Mucosa of stomach (tissue), 1 donor: Measurements from ENCODE around the gene PRKAR1B.

Experiments used
- H3K27me3 ChIP-seq: one replicate; pipeline ENCODE4 v1.7.0; 2013; ENCODE audit warnings: mild to moderate bottlenecking, low read length; ENCODE audit not compliant: control insufficient read depth, insufficient read depth
- H3K36me3 ChIP-seq: one replicate; pipeline ENCODE4 v1.7.0; 2013; ENCODE audit warnings: low read length; ENCODE audit not compliant: control insufficient read depth, insufficient read depth
- H3K4me1 ChIP-seq: one replicate; pipeline ENCODE4 v1.7.0; 2013; ENCODE audit warnings: mild to moderate bottlenecking, low read length; ENCODE audit not compliant: control insufficient read depth, insufficient read depth
- H3K4me3 ChIP-seq: one replicate; pipeline ENCODE4 v1.7.0; 2013; ENCODE audit warnings: low read length
- H3K9ac ChIP-seq: one replicate; pipeline ENCODE4 v1.7.0; 2013; ENCODE audit warnings: mild to moderate bottlenecking, low read length, moderate library complexity
- H3K9me3 ChIP-seq: one replicate; pipeline ENCODE4 v1.7.0; 2013; ENCODE audit warnings: mild to moderate bottlenecking, low read length, moderate library complexity; ENCODE audit not compliant: control insufficient read depth
- donor health status: Pancreatic carcinoma.

Gene PRKAR1B

GRCh38 chr7:564176-564865 lies 162.8 kb downstream of the PRKAR1B start:
- no peaks in the 10 kb centered on the region for H3K9me3 ChIP-seq
- no peak overlapping the region for H3K9ac ChIP-seq
- no peak overlapping the region for H3K4me3 ChIP-seq
- H3K27me3 ChIP-seq: no peaks in the 10 kb centered on the region
- no peaks in the 10 kb centered on the region for H3K36me3 ChIP-seq
- H3K4me1 ChIP-seq: no peaks in the 10 kb centered on the region

- no peaks in the 10 kb centered on the region for H3K9me3 ChIP-seq
- no peaks in the 10 kb centered on the region for H3K4me1 ChIP-seq
- no peak overlapping the region for H3K9ac ChIP-seq
- H3K27me3 ChIP-seq: no peaks in the 10 kb centered on the region
- no peak overlapping the region for H3K4me3 ChIP-seq
- no peaks in the 10 kb centered on the region for H3K36me3 ChIP-seq
These were observed 163.4 kb downstream of the PRKAR1B start for GRCh38 chr7:563629-564170.

- Histone ChIP-seq H3K9me3 (no peaks in the 10 kb centered on the region), H3K36me3 (no peaks in the 10 kb centered on the region), H3K27me3 (no peaks in the 10 kb centered on the region), H3K4me1 (no peaks in the 10 kb centered on the region), H3K9ac (no peak overlapping the region), H3K4me3 (no peak overlapping the region)
These were observed 164.1 kb downstream of the PRKAR1B start for GRCh38 chr7:562789-563628.

GRCh38 chr7:562374-562675 lies 164.8 kb downstream of the PRKAR1B start:
- H3K4me1 ChIP-seq: no peaks in the 10 kb centered on the region
- H3K9me3 ChIP-seq: no peaks in the 10 kb centered on the region
- H3K27me3 ChIP-seq: no peaks in the 10 kb centered on the region
- no peak overlapping the region for H3K9ac ChIP-seq
- H3K36me3 ChIP-seq: no peaks in the 10 kb centered on the region
- no peak overlapping the region for H3K4me3 ChIP-seq

GRCh38 chr7:561631-562373 lies 165.3 kb downstream of the PRKAR1B start:
- H3K9me3 ChIP-seq: no peaks in the 10 kb centered on the region
- no peaks in the 10 kb centered on the region for H3K27me3 ChIP-seq
- H3K4me3 ChIP-seq: no peak overlapping the region
- no peaks in the 10 kb centered on the region for H3K4me1 ChIP-seq
- no peak overlapping the region for H3K9ac ChIP-seq
- H3K36me3 ChIP-seq: no peaks in the 10 kb centered on the region

- no peak overlapping the region for H3K4me3 ChIP-seq
- no peaks in the 10 kb centered on the region for H3K4me1 ChIP-seq
These were observed 166.0 kb downstream of the PRKAR1B start for GRCh38 chr7:560966-561630.

GRCh38 chr7:559396-559705 lies 167.7 kb downstream of the PRKAR1B start:
- no peak overlapping the region for H3K9ac ChIP-seq
- no peaks in the 10 kb centered on the region for H3K36me3 ChIP-seq
- H3K27me3 ChIP-seq: no peaks in the 10 kb centered on the region
- H3K9me3 ChIP-seq: no peaks in the 10 kb centered on the region
- no peaks in the 10 kb centered on the region for H3K4me1 ChIP-seq
- H3K4me3 ChIP-seq: no peak overlapping the region

More at GRCh38 chr7:560966-561630, 166.0 kb downstream of the PRKAR1B start:
- H3K9me3 ChIP-seq: no peaks in the 10 kb centered on the region
- no peak overlapping the region for H3K9ac ChIP-seq
- H3K27me3 ChIP-seq: no peaks in the 10 kb centered on the region
- H3K36me3 ChIP-seq: no peaks in the 10 kb centered on the region

GRCh38 chr7:557558-557881 lies 169.6 kb downstream of the PRKAR1B start:
- Histone ChIP-seq H3K36me3 (no peaks in the 10 kb centered on the region), H3K4me3 (no peak overlapping the region), H3K4me1 (no peaks in the 10 kb centered on the region), H3K9ac (no peak overlapping the region), H3K27me3 (peaks cover 4% of the 10 kb centered on the region), H3K9me3 (no peaks in the 10 kb centered on the region)

- Histone ChIP-seq H3K4me1 (no peaks in the 10 kb centered on the region), H3K36me3 (no peaks in the 10 kb centered on the region), H3K9me3 (no peaks in the 10 kb centered on the region), H3K4me3 (no peak overlapping the region), H3K27me3 (peaks cover 4% of the 10 kb centered on the region), H3K9ac (no peak overlapping the region)
These were observed 170.1 kb downstream of the PRKAR1B start for GRCh38 chr7:556837-557557.

- Histone ChIP-seq H3K9ac (no peak overlapping the region), H3K9me3 (no peaks in the 10 kb centered on the region), H3K27me3 (peaks cover 4% of the 10 kb centered on the region), H3K36me3 (no peaks in the 10 kb centered on the region), H3K4me1 (no peaks in the 10 kb centered on the region), H3K4me3 (no peak overlapping the region)
These were observed 170.7 kb downstream of the PRKAR1B start for GRCh38 chr7:556291-556826.

- Histone ChIP-seq H3K4me1 (no peaks in the 10 kb centered on the region), H3K9me3 (no peaks in the 10 kb centered on the region), H3K4me3 (no peak overlapping the region), H3K36me3 (no peaks in the 10 kb centered on the region), H3K9ac (no peak overlapping the region), H3K27me3 (peaks cover 4% of the 10 kb centered on the region)
These were observed 171.4 kb downstream of the PRKAR1B start for GRCh38 chr7:555551-556160.
